ENCODE data around the gene VEGFD.

VEGFD gene

DNA sequence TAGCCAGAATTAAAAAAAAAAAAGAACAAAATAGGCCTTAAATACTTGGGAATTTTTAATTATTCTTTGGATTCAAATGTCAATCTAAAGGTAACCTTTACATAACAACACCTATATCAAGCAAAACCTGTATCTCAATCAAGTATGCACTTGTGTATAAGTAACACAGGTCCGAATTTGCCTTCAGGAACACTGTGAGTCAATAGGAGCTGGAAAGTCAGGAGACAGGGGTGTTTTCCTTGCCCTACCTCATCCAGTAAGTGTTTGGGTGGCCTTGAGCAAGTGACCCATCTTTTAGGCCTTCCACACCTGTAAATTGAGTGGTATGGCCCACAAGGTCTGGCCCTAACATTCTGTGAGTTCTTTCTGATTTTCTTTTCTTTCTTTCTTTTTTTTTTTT, 40.8 kb upstream of the VEGFD start (continued):
- TF ChIP-seq, protein P1, sequence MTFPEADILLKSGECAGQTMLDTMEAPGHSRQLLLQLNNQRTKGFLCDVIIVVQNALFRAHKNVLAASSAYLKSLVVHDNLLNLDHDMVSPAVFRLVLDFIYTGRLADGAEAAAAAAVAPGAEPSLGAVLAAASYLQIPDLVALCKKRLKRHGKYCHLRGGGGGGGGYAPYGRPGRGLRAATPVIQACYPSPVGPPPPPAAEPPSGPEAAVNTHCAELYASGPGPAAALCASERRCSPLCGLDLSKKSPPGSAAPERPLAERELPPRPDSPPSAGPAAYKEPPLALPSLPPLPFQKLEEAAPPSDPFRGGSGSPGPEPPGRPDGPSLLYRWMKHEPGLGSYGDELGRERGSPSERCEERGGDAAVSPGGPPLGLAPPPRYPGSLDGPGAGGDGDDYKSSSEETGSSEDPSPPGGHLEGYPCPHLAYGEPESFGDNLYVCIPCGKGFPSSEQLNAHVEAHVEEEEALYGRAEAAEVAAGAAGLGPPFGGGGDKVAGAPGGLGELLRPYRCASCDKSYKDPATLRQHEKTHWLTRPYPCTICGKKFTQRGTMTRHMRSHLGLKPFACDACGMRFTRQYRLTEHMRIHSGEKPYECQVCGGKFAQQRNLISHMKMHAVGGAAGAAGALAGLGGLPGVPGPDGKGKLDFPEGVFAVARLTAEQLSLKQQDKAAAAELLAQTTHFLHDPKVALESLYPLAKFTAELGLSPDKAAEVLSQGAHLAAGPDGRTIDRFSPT (tag by site-specific recombination; IDR thresholded peaks at IDR 0.05): no peak
- TF ChIP-seq ZNF837 (tag by site-specific recombination; IDR thresholded peaks at IDR 0.05) (no peak), ZNF2 (tag by site-specific recombination; IDR thresholded peaks at IDR 0.05) (no peak)
- TF ChIP-seq, protein P2, sequence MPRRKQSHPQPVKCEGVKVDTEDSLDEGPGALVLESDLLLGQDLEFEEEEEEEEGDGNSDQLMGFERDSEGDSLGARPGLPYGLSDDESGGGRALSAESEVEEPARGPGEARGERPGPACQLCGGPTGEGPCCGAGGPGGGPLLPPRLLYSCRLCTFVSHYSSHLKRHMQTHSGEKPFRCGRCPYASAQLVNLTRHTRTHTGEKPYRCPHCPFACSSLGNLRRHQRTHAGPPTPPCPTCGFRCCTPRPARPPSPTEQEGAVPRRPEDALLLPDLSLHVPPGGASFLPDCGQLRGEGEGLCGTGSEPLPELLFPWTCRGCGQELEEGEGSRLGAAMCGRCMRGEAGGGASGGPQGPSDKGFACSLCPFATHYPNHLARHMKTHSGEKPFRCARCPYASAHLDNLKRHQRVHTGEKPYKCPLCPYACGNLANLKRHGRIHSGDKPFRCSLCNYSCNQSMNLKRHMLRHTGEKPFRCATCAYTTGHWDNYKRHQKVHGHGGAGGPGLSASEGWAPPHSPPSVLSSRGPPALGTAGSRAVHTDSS (tag by site-specific recombination; IDR thresholded peaks at IDR 0.05): no peak

GRCh38 chrX:15418707-15419181, 34.5 kb upstream of the VEGFD start:
- CTCF ChIA-PET: interaction anchor here (0.5 to 0.7 kb wide), 3 partner anchors 21 to 557 kb away, joined by 3 to 8 read pairs (median 4); no protein-coding TSS in a partner anchor
- TF ChIP-seq ZNF510 (tag by site-specific recombination; IDR thresholded peaks at IDR 0.05; ENCODE audit: insufficient replicate concordance) (no peak), ZNF785 (tag by site-specific recombination; IDR thresholded peaks at IDR 0.05) (no peak), ZNF692 (tag by site-specific recombination; IDR thresholded peaks at IDR 0.05) (no peak), BCL11B (tag by site-specific recombination; IDR thresholded peaks at IDR 0.05; ENCODE audit: low read depth) (no peak), ZNF621 (tag by site-specific recombination; IDR thresholded peaks at IDR 0.05) (no peak), ZNF658 (tag by site-specific recombination; IDR thresholded peaks at IDR 0.05) (no peak), BCL11A (tag by site-specific recombination; IDR thresholded peaks at IDR 0.05; ENCODE audit: low read depth) (no peak)
- H3K36me3 ChIP-seq (ENCODE audit: control insufficient read depth in 2 of 2, insufficient read depth in 1 of 2, low read length in 2 of 2): peaks cover 0 to 3% of the 10 kb centered on the region in 2 experiments; a peak in 1 of 3 replicates
- H3K4me1 ChIP-seq (ENCODE audit: control insufficient read depth, insufficient read depth, low read length): no peaks in the 10 kb centered on the region
- H3K4me3 ChIP-seq (ENCODE audit: low read depth, low read length): no peak overlapping the region
- POLR2A ChIA-PET: no interaction called here
- H3K9me3 ChIP-seq (ENCODE audit: control insufficient read depth, insufficient read depth, low read depth, low read length): no peaks in the 10 kb centered on the region
- H3K27ac ChIP-seq (ENCODE audit: extremely low read depth, low read depth, low read length): no peak overlapping the region

- H3K27ac ChIP-seq (ENCODE audit: extremely low read depth, low read depth, low read length): no peak overlapping the region
- CTCF ChIA-PET: interaction anchor here (0.6 kb wide), 1 partner anchor 289 kb away, joined by 5 read pairs; no protein-coding TSS in a partner anchor
- H3K4me1 ChIP-seq (ENCODE audit: control insufficient read depth, insufficient read depth, low read length): no peaks in the 10 kb centered on the region
- POLR2A ChIA-PET: no interaction called here
- no peaks in the 10 kb centered on the region for H3K9me3 ChIP-seq (ENCODE audit: control insufficient read depth, insufficient read depth, low read depth, low read length)
- no peak overlapping the region for H3K4me3 ChIP-seq (ENCODE audit: low read depth, low read length)
- peaks cover 0 to 3% of the 10 kb centered on the region in 2 experiments; a peak in 1 of 3 replicates for H3K36me3 ChIP-seq (ENCODE audit: control insufficient read depth in 2 of 2, insufficient read depth in 1 of 2, low read length in 2 of 2)
- TF ChIP-seq GLIS2 (tag by site-specific recombination; IDR thresholded peaks at IDR 0.05): no peak
- no peak for TF ChIP-seq ZNF133 (tag by site-specific recombination; IDR thresholded peaks at IDR 0.05)
- no peak for TF ChIP-seq AEBP2 (tag by site-specific recombination; IDR thresholded peaks at IDR 0.05; ENCODE audit: borderline replicate concordance)
- TF ChIP-seq ZNF843 (tag by site-specific recombination; IDR thresholded peaks at IDR 0.05): no peak
- TF ChIP-seq ZNF529 (tag by site-specific recombination; IDR thresholded peaks at IDR 0.05; ENCODE audit: insufficient replicate concordance): no peak
- no peak for TF ChIP-seq ZBTB1 (tag by site-specific recombination; IDR thresholded peaks at IDR 0.05)
- TF ChIP-seq ZNF302 (tag by site-specific recombination; IDR thresholded peaks at IDR 0.05; ENCODE audit: low read depth): no peak
- TF ChIP-seq ZNF146 (tag by site-specific recombination; IDR thresholded peaks at IDR 0.05): no peak
- TF ChIP-seq REPIN1 (tag by site-specific recombination; IDR thresholded peaks at IDR 0.05; ENCODE audit: low read depth): no peak
- TF ChIP-seq ZBTB8A (tag by site-specific recombination; IDR thresholded peaks at IDR 0.05): no peak
- TF ChIP-seq ZNF239 (tag by site-specific recombination; IDR thresholded peaks at IDR 0.05): no peak
- no peak for TF ChIP-seq ZNF449 (tag by site-specific recombination; IDR thresholded peaks at IDR 0.05)
- TF ChIP-seq, protein P3, sequence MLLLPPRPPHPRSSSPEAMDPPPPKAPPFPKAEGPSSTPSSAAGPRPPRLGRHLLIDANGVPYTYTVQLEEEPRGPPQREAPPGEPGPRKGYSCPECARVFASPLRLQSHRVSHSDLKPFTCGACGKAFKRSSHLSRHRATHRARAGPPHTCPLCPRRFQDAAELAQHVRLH (tag by site-specific recombination; IDR thresholded peaks at IDR 0.05): no peak
These were observed 34.0 kb upstream of the VEGFD start for GRCh38 chrX:15418041-15418706.

Data from HEK293 (cell line).